Bone marrow (tissue), 2 donors: ENCODE data around the gene SPPL2B.
"Not testable (repeated sequence)": the region's sequence is repeated elsewhere in the genome, so short reads cannot be mapped to it uniquely, and the experiment has no call there.

Experiments
- DNase-seq, 2 donors: peaks; one replicate each; lab custom pipeline; 2025; lab: John Stamatoyannopoulos, UW

Gene SPPL2B

GRCh38 chr19:2381148-2381820, 52.8 kb downstream of the SPPL2B start:
- DNase-seq = no peak

DNA sequence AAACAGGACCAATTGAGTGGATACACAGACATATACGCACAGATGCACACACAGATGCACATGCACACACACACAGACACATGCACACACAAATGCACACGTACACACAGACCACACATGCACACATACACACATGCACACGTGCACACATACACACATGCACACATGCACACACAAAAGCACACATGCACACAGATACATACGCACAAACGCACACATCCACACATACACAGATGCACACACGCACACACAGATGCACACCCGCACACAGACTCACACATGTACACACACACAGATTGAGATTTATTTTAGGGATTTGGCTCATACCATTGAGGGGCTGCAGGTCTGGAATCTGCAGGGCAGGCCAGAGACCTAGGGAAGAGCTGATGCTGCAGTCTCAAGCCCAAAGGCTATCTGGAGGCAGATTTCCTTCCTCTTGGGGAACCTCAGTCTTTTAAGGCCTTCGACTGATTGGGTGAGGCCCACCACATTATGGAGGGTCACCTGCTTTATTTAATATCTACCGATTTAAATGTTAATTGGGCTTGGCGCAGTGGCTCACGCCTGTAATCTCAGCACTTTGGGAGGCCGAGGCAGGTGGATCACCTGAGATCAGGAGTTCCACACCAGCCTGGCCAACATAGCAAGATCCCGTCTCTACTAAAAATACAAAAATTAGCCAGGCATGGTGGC, 54.2 kb downstream of the SPPL2B start:
- DNase-seq = no peak

DNA sequence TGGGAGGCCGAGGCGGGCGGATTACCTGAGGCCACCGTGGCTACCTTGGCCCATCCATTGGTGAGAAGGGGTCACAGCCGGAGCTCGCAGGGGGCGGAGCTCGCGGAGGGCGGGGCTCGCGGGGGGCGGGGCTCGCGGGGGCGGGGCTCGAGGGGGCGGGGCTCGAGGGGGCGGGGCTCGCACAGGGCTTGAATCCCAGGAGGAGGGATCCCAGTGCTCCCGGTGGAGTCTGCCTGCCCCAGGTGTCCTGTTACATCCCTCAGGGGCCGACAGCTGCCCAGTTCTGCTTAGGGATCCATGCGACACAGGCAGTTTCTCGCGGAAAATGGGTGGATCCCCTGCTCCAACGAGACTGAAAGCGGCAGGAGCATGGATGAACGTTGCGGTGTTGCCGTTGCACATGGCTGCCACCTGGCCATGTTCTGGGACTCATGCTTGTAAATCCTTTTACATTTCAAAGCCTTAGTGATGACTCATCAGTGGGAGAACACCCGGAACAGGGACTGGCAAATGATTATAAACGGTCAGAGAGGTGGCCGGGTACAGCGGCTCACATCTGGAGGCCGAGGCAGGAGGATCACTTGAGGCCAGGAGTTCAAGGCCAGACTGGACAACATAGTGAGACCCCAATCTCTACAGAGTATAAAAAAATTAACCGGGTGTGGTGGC, 56.7 kb downstream of the SPPL2B start:
- DNase-seq = no peak

GRCh38 chr19:2387367-2388288, 59.1 kb downstream of the SPPL2B start:
- no peak for DNase-seq

DNA sequence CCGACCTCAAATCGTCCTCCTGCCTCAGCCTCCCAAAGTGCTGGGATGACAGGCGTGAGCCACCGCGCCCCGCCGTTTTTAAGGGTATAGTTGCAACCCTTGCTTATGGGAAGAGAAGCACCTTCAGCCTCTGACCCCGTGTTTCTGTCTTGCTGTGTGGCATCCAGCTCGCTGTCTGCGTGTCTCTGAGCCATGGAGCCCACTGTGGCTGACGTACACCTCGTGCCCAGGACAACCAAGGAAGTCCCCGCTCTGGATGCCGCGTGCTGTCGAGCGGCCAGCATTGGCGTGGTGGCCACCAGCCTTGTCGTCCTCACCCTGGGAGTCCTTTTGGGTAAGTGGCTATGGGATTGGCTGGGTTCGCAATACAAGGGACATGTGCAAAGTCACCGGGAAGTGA, 61.1 kb downstream of the SPPL2B start:
- DNase-seq = no peak

DNA sequence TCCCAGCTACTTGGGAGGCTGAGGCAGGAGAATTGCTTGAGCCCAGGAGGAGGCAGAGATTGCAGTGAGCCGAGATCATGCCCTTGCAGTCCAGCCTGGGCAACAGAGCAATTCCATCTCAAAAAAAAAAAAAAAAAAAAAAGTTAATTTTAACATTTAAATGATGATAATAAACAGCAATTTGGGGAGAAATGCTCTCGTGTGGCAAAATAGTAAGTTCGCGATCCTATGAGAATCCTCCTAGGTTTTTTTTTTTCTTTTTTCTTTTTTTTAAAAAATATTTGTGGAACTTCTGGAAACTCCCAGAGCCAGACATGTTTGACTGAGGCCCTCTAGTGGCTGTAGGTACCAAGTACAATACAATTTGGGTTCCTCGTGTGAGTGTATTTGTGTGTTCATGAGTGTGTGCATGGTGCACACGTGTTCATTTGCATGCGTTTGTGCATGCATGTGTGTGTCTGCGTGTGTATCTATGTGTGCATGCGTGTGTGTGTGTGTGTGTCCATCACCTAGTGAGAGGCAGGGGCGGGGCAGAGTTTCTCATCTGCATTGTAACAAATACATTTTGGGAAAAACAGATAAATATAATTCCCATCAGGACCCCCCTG, 62.7 kb downstream of the SPPL2B start:
- no peak for DNase-seq

- DNase-seq = no peak
Observed at GRCh38 chr19:2392366-2392765, 63.9 kb downstream of the SPPL2B start.

DNA sequence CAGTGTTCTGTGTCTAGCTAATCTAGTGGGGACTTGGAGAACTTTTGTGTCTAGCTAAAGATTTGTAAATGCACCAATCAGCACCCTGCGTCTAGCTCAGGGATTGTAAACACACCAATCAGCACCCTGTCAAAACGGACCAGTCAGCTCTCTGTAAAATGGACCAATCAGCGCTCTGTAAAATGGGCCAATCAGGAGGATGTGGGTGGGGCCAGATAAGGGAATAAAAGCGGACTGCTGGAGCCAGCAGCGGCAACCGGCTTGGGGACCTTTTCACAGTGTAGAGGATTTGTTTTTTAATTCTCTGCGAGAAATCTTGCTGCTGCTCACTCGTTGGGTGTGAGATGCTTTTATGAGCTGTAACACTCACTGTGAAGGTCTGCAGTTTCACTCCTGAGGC, 64.4 kb downstream of the SPPL2B start:
- DNase-seq = not testable (repeated sequence)

GRCh38 chr19:2394054-2394441, 65.6 kb downstream of the SPPL2B start:
- DNase-seq = no peak

DNA sequence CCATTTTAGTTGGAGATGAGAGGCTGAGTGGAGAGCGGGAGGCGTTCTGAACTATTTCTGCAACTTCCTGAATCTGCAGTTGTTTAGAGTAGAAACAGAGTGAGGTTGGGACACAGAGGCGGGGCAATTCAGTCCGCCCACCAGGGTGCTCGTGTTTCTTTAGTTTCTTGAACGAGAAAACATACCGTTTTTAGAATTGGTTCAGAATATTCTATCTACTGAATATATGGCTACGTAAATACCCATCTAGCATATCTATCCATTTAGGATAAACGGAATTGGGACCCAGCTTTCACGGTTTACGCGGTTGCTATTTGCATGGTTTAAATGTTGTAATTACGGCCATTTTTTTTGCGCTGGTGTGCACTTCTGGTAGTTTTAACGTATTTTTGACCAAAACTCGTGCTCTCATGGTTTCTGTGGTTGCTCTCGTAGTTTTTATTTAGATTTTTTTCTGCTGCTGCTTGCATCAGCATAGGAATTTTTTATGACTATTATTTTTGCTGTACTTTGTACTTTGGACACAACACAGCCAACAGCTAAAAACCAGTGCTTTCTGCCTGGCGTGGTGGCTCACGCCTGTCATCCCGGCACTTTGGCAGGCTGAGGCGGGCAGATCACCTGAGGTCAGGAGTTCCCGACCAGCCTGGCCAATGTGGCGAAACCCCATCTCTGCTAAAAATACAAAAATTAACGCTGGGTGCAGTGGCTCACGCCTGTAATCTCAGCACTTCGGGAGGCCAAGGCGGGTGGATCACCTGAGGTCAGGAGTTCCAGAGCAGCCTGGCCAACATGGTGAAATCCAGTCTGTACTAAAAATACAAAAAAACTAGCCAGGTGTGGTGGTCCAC, 66.2 kb downstream of the SPPL2B start:
- DNase-seq = peak in 1 of 2 donors; percentile 63

GRCh38 chr19:2395293-2395829, 66.9 kb downstream of the SPPL2B start:
- DNase-seq = not testable (repeated sequence)

GRCh38 chr19:2397173-2397572, 68.7 kb downstream of the SPPL2B start:
- DNase-seq = not testable (repeated sequence)

DNA sequence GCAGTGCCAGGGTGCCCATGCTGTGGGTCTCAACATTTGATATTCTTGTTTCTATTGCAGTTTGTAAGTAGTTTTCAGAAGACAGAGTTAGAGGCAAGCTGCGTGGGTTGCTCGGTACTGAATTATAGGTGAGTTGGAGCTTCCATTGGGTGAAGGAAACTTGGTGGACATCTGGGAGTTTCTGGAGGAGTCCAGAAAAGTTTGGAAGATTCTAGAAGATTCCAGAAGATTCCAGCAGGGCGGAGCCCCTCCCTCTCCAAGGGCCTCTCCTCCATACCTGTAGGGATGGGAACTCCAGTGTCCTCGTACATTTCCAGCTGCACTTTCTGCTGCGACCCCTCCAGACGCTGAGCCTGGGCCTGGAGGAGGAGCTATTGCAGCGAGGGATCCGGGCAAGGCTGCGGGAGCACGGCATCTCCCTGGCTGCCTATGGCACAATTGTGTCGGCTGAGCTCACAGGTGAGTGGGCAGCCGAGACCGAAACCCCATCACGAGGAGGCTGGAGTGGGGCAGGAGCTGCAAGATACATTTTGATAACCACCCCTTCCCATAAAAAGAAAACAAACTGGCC, 70.3 kb downstream of the SPPL2B start:
- no peak for DNase-seq

DNA sequence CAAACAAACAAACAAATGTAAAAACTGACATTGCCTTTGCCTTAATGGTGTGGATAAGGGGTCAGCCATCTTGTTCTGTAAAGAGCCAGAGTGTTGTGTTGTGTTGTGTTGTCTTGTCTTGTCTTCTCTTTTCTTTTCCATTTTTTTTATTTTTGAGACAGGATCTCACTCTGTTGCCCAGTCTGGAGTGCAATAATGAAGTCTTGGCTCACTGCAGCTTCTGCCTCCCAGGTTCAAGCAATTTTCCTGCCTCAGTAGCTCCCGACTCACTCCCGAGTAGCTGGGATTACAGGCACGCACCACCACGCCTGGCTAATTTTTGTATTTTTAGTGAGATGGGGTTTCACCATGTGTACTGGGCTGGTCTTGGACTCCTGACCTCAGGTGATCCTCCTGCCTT, 71.1 kb downstream of the SPPL2B start:
- DNase-seq = no peak
